GM12865 (cell line): ENCODE results near the gene SCN9A.

Source experiments
- DNase-seq: peaks from one replicate; pipeline ENCODE4 v3.0.0; 2010; ENCODE audit warnings: low read depth
- H3K4me3 ChIP-seq: 2 replicates; pipeline ENCODE4 v1.5.1; 2011; ENCODE audit warnings: mild to moderate bottlenecking, low read depth, low read length, control low read depth
- CTCF ChIP-seq: IDR thresholded peaks from 2 replicates; pipeline ENCODE4 v1.5.1; 2011; ENCODE audit warnings: low read length, control low read depth, low read depth, inconsistent platforms; ENCODE audit not compliant: insufficient read depth; ENCODE audit errors: missing control alignments

SCN9A gene

DNA sequence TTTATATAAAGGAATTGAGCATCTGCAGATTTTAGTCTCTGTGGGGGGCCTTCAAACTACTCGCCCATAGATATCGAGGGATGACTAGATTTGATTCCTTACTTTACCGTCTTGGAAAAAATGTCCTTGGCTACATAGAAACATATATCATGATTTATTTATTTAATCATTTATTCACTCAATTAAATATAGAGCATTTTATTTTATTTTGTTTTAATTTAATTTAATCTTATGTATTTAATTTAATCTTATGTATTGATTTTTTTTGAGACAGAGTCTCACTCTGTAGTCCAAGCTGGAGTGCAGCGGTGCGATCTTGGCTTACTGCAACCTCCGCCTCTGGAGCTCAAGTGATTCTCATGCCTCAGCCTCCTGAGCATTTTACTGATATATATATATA lies 105.4 kb downstream of the SCN9A start:
- H3K4me3 ChIP-seq = no peak overlapping the region
- no peak for DNase-seq
- no peak for TF ChIP-seq CTCF

DNA sequence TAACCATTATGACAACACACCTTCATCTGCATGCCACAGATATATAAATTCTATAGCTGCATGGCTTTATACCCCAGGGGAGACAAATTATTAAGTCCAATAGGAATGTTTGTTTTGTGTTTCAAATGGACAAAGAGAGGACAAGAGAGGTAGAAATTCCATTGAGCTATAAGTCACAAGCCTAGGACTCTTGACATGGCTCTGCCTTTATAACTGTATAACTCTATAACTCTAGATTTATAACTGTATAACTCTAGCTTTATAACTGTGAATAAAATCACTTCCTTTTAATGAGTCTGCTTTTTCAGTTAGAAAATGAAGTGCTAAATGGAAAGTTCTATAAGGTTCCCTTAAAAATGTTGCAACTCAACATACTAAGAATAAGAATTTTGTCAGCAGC lies 106.4 kb downstream of the SCN9A start:
- no peak overlapping the region for H3K4me3 ChIP-seq
- DNase-seq = no peak
- TF ChIP-seq CTCF = no peak

DNA sequence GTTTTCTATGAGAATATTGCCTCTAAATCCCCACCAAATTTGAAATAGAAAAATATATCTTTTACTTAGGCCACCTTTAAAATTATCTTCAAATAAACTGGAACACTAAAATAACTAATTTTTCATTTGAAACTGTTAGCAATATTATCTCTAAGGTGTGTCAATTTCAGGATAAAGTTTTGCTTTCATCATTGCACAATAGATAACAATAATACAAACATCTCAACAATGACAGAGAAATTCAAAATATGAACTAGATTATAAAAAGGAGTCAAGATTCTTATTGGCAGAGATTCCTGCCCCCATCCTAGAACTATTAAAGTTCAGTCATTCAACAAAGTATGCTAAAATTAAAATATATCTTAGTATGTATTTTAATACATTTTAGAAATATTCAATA lies 117.9 kb downstream of the SCN9A start:
- TF ChIP-seq CTCF = no peak
- no peak overlapping the region for H3K4me3 ChIP-seq
- no peak for DNase-seq

DNA sequence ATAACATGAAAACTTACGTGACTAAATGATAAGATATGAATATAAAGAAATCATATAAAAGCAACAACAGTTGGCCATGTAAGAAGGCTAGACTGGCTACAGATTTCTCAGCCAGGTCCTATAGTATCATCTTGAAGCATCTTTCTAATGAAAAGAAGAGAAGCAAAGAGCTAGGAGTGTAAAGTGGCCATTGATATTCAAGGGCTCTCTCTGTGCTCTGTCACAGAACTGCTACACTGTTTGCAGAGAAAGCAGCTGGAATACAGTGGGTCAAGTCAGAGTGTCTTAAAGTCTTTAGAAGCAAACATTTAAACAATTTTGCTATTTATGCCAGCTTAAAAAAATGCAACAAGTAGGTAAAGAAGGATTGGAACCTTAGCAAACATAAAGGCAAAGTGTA lies 118.8 kb downstream of the SCN9A start:
- no peak for DNase-seq

GRCh38 chr2:166249318-166249717 lies 126.4 kb downstream of the SCN9A start:
- no peak overlapping the region for H3K4me3 ChIP-seq
- no peak for DNase-seq
- TF ChIP-seq CTCF = no peak

More for the DNA sequence above, 118.8 kb downstream of the SCN9A start:
- no peak for TF ChIP-seq CTCF
- no peak overlapping the region for H3K4me3 ChIP-seq

DNA sequence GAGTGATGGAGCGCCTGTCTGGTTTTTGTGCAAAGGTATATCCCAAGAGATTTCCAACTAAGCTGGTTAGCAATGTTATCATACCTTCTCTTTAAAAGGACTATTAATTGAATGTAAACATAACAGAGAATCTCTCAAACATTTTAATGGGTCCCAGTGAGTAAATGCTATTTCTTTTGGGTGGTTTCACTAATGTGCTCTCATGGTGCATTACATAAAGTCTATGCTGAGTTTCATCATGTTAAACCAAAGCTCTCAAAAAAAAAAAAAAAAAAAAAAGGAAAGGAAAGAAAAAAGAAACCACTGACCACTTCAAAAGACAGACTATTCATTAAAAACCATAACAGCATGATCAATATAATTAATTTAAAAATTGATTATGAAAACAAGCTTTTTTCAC lies 128.8 kb downstream of the SCN9A start:
- no peak for TF ChIP-seq CTCF
- DNase-seq = no peak
- H3K4me3 ChIP-seq = no peak overlapping the region

DNA sequence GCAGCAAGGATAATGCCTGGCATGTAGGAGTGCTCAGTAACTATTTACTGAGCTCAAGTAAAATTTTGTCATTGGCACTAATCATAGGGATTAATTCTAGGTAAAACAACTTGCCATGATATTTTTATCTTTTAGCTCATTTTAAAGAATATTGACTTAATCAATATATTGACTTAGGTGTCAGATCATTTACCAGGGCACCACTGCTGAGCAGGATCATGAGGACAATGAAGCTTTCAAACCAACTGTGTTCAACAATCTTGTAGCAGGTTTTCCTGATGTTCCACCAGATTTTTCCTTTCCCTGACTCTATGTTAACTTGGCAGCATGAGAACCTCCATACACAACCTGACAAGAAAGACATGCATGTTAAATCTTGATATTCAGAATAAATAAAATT lies 133.4 kb downstream of the SCN9A start:
- DNase-seq = no peak
- H3K4me3 ChIP-seq = no peak overlapping the region
- no peak for TF ChIP-seq CTCF
